CD4-positive, alpha-beta T cell (primary cell): Measurements from ENCODE around the gene DROSHA. TPM values are rescaled to one million over a fixed set of nuclear protein-coding genes. Genes with fewer than 3 reads are reported as not detected.

ENCODE experiments used
- ATAC-seq: fragments of 200-7000 bp; cut with Tn5 transposase; one replicate; pipeline ENCODE4 v1.10.0; 2022; ENCODE audit warnings: mild to moderate bottlenecking; ENCODE audit not compliant: poor library complexity
- CTCF ChIA-PET: fragments of 350-600 bp; sonication (Branson Sonifier 250); formaldehyde crosslinking; loops from one replicate; lab custom pipeline; 2021; ENCODE audit warnings: antibody characterized with exemption, inconsistent platforms; lab: Charles Lee
- POLR2A ChIA-PET: fragments of 350-600 bp; sonication (Branson Sonifier 250); formaldehyde crosslinking; loops from one replicate; lab custom pipeline; 2021; ENCODE audit warnings: antibody characterized with exemption, inconsistent platforms; lab: Charles Lee
- DNase-seq, 14 experiments: peaks; one replicate each; pipeline ENCODE4 v3.0.0-alpha.2; 2013 to 2020; ENCODE audit warnings: mixed read lengths in 2 of 14
- H3K27ac ChIP-seq, 2 donors: one replicate each; pipeline versions ENCODE4 v1.5.1 to v1.7.0; 2013; ENCODE audit warnings: low read length in 2 of 2, low read depth in 1 of 2, mild to moderate bottlenecking in 1 of 2
- H3K27me3 ChIP-seq, 2 experiments: 1 replicate in 1 of 2; 2 replicates in 1 of 2; pipeline versions ENCODE4 v1.6.1 to v1.7.0; 2013; ENCODE audit warnings: low read length in 2 of 2, control low read depth in 1 of 2, mild to moderate bottlenecking in 1 of 2, moderate library complexity in 1 of 2; ENCODE audit not compliant: insufficient read depth in 2 of 2, control insufficient read depth in 1 of 2
- H3K36me3 ChIP-seq: one replicate; pipeline ENCODE4 v1.6.1; 2013; ENCODE audit warnings: low read length, control low read depth; ENCODE audit not compliant: insufficient read depth
- H3K4me1 ChIP-seq: one replicate; pipeline ENCODE4 v1.6.1; 2013; ENCODE audit warnings: low read length, control low read depth; ENCODE audit not compliant: insufficient read depth
- H3K4me3 ChIP-seq: one replicate; pipeline ENCODE4 v1.5.1; 2013; ENCODE audit warnings: mild to moderate bottlenecking, low read length, moderate library complexity
- H3K9me3 ChIP-seq, 2 experiments: 1 replicate in 1 of 2; 2 replicates in 1 of 2; pipeline versions ENCODE4 v1.6.1 to v1.7.0; 2013; ENCODE audit warnings: low read length in 2 of 2, mild to moderate bottlenecking in 2 of 2, control low read depth in 1 of 2, moderate library complexity in 1 of 2; ENCODE audit not compliant: control insufficient read depth in 1 of 2, insufficient read depth in 1 of 2
- H3K27ac Mint-ChIP-seq: one replicate; pipeline ENCODE4 v1.8.0; 2020; ENCODE audit warnings: mixed read lengths
- H3K27me3 Mint-ChIP-seq: one replicate; pipeline ENCODE4 v1.8.0; 2021; ENCODE audit warnings: mixed read lengths
- H3K36me3 Mint-ChIP-seq: one replicate; pipeline ENCODE4 v1.8.0; 2021; ENCODE audit warnings: low read depth, mixed read lengths
- H3K4me1 Mint-ChIP-seq: one replicate; pipeline ENCODE4 v1.8.0; 2021; ENCODE audit warnings: low read depth, mixed read lengths
- H3K4me3 Mint-ChIP-seq: one replicate; pipeline ENCODE4 v1.8.0; 2020; ENCODE audit warnings: mild to moderate bottlenecking, mixed read lengths
- H3K9me3 Mint-ChIP-seq: one replicate; pipeline ENCODE4 v1.8.0; 2020; ENCODE audit warnings: mixed read lengths
- CTCF ChIP-seq: fragments of 200-600 bp; IDR thresholded peaks from one replicate; pipeline ENCODE4 v1.8.0; 2022; ENCODE audit warnings: antibody characterized with exemption, mild to moderate bottlenecking
- intact Hi-C, 2 experiments: fragments of 100-400 bp; cut with DNase I in 1 of 2; cut with micrococcal nuclease in 1 of 2; formaldehyde crosslinking; loops; one replicate each; pipeline versions ENCODE4 v1.15.1 to v1.9.0; 2023 to 2025; cut with DNase I, micrococcal nuclease
- total RNA-seq, 174 experiments: library from RNA in 2 of 174; stranded (reverse) in 2 of 174; gene quantifications; one replicate each; pipeline ENCODE4 v1.2.3 and lab custom pipeline; 2021 to 2026

Gene DROSHA
- total RNA-seq, 2 experiments from 2014 or later, result 28.8 to 38.1 TPM

- H3K27me3 ChIP-seq, result no peaks in the 10 kb centered on the region
- no peaks in the 10 kb centered on the region for H3K4me1 ChIP-seq
- H3K9me3 ChIP-seq, result no peaks in the 10 kb centered on the region
- no peak for DNase-seq
- no peak overlapping the region for H3K27ac ChIP-seq
- ATAC-seq, result no peak
- POLR2A ChIA-PET, result no interaction called here
- H3K4me1 Mint-ChIP-seq, result no peaks in the 10 kb centered on the region
- CTCF ChIA-PET, result no interaction called here
- H3K9me3 Mint-ChIP-seq, result no peaks in the 10 kb centered on the region
- no peak overlapping the region for H3K27ac Mint-ChIP-seq
- H3K27me3 Mint-ChIP-seq, result peaks cover 13% of the 10 kb centered on the region
- H3K36me3 ChIP-seq, result no peaks in the 10 kb centered on the region
- no peak overlapping the region for H3K4me3 ChIP-seq
- intact Hi-C loops, result no loop called here
- TF ChIP-seq CTCF, result no peak
- H3K4me3 Mint-ChIP-seq, result no peak overlapping the region
- no peaks in the 10 kb centered on the region for H3K36me3 Mint-ChIP-seq
These were observed 176.6 kb downstream of the DROSHA start for GRCh38 chr5:31355337-31355736.

Other genes with a start within 250 kb of the DROSHA start
- 10 to 100 TPM in 1 of 2 experiments, 1 to 10 TPM in 1; 9.8 to 12.3 TPM for gene C5orf22, start 208 bp upstream of the DROSHA start, total RNA-seq
- gene PDZD2, start 107.0 kb upstream of the DROSHA start, total RNA-seq, result 1 to 10 TPM; 1.3 to 1.8 TPM